Subcutaneous adipose tissue (tissue), 4 donors: ENCODE measurements around the gene BAIAP2. TPM values are rescaled to one million over a fixed set of nuclear protein-coding genes. Genes with fewer than 3 reads are reported as not detected.

Source experiments
- total RNA-seq, 4 donors: library from RNA; depleted of rRNA; stranded (reverse); fragments of >200 nt; gene quantifications; one replicate each; pipeline ENCODE4 v1.1.0, GENCODE V29; 2016
- TF ChIP-seq, protein P1 (sequence below): fragments of 450-650 bp; IDR thresholded peaks from one replicate; pipeline ENCODE4 v1.5.1; 2016; ENCODE audit warnings: low read depth, mild to moderate bottlenecking, control low read depth, antibody characterized with exemption, moderate library complexity

Gene BAIAP2
- total RNA-seq, 4 donors from 2014 or later, result 17.4 to 31.1 (median 23.2) TPM

DNA sequence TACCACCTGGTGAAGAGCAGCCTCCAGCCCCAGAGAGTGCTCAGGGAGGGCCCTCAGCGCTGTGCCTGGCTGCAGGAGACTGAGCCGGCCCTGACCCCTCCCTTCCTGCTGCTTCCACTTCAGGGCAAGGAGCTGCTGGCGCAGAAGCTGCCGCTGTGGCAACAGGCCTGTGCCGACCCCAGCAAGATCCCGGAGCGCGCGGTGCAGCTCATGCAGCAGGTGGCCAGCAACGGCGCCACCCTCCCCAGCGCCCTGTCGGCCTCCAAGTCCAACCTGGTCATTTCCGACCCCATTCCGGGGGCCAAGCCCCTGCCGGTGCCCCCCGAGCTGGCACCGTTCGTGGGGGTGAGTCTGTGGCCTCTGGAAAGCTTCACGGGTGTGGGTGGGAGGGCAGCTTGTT is 68.4 kb downstream of the BAIAP2 start:
- TF ChIP-seq, protein P1, sequence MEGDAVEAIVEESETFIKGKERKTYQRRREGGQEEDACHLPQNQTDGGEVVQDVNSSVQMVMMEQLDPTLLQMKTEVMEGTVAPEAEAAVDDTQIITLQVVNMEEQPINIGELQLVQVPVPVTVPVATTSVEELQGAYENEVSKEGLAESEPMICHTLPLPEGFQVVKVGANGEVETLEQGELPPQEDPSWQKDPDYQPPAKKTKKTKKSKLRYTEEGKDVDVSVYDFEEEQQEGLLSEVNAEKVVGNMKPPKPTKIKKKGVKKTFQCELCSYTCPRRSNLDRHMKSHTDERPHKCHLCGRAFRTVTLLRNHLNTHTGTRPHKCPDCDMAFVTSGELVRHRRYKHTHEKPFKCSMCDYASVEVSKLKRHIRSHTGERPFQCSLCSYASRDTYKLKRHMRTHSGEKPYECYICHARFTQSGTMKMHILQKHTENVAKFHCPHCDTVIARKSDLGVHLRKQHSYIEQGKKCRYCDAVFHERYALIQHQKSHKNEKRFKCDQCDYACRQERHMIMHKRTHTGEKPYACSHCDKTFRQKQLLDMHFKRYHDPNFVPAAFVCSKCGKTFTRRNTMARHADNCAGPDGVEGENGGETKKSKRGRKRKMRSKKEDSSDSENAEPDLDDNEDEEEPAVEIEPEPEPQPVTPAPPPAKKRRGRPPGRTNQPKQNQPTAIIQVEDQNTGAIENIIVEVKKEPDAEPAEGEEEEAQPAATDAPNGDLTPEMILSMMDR, result no peak

DNA sequence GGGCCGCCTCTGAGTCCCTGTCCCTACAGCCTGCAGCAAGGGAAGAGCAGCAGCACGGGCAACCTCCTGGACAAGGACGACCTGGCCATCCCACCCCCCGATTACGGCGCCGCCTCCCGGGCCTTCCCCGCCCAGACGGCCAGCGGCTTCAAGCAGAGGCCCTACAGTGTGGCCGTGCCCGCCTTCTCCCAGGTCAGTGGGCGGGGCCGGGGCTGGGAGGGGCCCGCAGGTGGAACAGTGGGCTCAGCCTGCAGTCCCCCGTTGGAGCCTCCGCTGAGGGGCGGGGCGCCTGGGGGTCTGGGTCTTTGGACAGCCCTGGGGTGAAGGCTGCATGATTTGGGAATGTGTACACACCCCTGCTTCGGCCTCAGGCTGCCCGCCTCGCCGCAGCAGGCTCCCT is 71.8 kb downstream of the BAIAP2 start:
- TF ChIP-seq, protein P1, result no peak

GRCh38 chr17:81108220-81108619 is 73.3 kb downstream of the BAIAP2 start:
- TF ChIP-seq, protein P1, result no peak

GRCh38 chr17:81109957-81110356 is 75.0 kb downstream of the BAIAP2 start:
- TF ChIP-seq, protein P1, result no peak

DNA sequence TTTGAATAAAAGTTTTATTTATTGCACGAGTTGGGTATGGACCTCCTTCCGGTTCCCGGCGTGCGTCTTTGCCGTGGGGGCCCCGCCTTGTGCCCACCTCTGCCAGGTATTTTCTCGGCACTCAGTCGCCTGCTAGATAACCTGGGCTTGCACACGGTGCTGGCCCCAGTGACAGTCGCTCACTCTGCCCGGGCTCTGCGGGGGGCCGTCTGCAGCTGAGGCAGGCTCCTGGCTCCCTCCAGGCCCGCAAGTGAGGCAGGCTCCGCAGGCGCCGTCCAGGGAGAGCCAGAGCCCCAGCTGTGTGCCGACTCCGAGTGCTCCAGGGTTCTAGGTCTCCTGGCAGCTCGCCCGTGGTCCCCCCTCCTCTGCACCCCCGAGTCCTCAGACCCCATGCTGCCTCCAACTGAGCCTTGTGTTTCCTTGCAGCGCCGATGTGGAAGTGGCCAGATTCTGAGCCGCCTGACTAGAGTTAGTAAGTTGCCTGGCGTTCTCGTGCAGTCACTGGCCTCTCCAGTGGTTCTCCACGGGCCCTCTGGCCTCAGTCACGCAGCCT is 75.6 kb downstream of the BAIAP2 start:
- TF ChIP-seq, protein P1, result no peak

DNA sequence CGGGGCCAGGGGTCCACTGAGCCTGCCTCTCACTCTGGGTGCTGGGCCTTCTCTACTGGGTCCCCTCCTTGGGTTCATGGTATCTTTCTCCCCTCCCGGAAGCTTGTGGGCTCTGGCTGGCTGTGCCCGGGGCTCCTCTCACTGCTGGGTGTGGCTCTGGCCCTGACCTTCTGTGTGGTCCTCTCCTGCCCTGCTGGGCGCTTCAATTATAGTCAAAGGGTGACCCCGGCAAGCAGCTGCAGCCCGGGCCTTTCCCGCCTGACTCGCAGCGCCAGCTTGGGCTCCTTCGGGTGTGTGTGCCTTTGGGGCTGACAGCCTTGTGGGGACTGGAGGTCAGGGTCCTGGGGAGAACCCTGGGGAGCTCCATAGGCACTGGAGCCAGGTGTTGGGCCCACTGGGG is 76.1 kb downstream of the BAIAP2 start:
- TF ChIP-seq, protein P1, result no peak

- TF ChIP-seq, protein P1, result no peak
These were observed 77.5 kb downstream of the BAIAP2 start for GRCh38 chr17:81112450-81112849.
